Fibroblast of lung (primary cell): ENCODE measurements around the gene DTWD2.

Experiments used
- EZH2 ChIP-seq: IDR thresholded peaks from 2 replicates; pipeline ENCODE4 v1.5.1; 2012; ENCODE audit warnings: low read length, control low read depth, mild to moderate bottlenecking; ENCODE audit errors: missing control alignments
- TF ChIP-seq, protein P1 (sequence below), 2 donors: IDR thresholded peaks in 1 of 2; conservative IDR thresholded peaks in 1 of 2; 1 replicate in 1 of 2; 2 replicates in 1 of 2; pipeline ENCODE4 v1.5.1; 2011 to 2012; ENCODE audit warnings: low read length in 2 of 2, control low read depth in 1 of 2, inconsistent platforms in 1 of 2, low read depth in 1 of 2, mild to moderate bottlenecking in 1 of 2

DNA sequence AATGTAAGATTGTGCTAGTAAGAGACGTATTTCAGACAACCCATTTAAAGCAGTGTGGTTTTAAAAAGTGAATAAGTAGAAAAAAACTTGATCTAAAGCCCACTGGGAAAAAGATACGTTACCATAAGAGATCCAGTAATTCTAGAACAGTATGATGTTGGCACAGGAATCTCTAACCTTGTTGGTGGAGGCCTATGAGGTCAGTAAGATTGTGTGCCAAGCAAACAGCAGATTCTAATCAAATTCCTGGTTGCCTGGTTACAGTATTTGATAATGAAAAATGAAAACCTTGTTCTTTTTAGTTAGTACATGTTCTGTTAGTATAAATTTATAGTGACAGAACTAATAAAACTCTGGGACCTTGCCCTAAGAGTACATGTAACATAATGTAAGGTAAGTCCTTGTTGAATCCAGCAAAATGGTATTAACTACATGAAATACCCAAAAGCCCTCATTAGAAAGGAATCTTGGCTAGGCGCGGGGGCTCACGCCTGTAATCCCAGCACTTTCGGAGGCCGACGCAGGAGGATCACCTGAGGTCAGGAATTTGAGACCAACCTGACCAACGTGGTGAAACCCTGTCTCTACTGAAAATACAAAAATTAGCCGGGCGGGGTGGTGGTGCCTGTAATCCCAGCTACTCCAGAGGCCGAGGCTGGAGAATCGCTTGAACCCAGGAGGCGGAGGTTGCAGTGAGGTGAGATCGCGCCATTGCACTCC lies 49.3 kb upstream of the DTWD2 start:
- no peak for TF ChIP-seq EZH2
- TF ChIP-seq, protein P1, sequence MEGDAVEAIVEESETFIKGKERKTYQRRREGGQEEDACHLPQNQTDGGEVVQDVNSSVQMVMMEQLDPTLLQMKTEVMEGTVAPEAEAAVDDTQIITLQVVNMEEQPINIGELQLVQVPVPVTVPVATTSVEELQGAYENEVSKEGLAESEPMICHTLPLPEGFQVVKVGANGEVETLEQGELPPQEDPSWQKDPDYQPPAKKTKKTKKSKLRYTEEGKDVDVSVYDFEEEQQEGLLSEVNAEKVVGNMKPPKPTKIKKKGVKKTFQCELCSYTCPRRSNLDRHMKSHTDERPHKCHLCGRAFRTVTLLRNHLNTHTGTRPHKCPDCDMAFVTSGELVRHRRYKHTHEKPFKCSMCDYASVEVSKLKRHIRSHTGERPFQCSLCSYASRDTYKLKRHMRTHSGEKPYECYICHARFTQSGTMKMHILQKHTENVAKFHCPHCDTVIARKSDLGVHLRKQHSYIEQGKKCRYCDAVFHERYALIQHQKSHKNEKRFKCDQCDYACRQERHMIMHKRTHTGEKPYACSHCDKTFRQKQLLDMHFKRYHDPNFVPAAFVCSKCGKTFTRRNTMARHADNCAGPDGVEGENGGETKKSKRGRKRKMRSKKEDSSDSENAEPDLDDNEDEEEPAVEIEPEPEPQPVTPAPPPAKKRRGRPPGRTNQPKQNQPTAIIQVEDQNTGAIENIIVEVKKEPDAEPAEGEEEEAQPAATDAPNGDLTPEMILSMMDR (conservative IDR thresholded peaks at IDR 0.05 in 1 of 2, IDR thresholded peaks at IDR 0.05 in 1 of 2; ENCODE audit: low read depth in 1 of 2, low read length in 2 of 2): no peak
